HepG2 (cell line): ENCODE results near the gene OAS2. TPM values are rescaled to one million over a fixed set of nuclear protein-coding genes. Genes with fewer than 3 reads are reported as not detected.

ENCODE experiments used
- BRCA1 ChIP-seq: sonication (generic); formaldehyde crosslinking; IDR thresholded peaks from 2 replicates; pipeline ENCODE4 v1.4.0; 2020; ENCODE audit warnings: missing genetic modification reagents
- CAMTA2 ChIP-seq: sonication (generic); formaldehyde crosslinking; IDR thresholded peaks from 2 replicates; pipeline ENCODE4 v1.4.0; 2020; ENCODE audit warnings: mild to moderate bottlenecking, missing genetic modification reagents, borderline replicate concordance
- EHMT2 ChIP-seq: fragments of 200-600 bp; sonication (generic); IDR thresholded peaks from 2 replicates; pipeline ENCODE4 v1.7.0; 2017; ENCODE audit warnings: antibody characterized with exemption, low read depth, low read length, borderline replicate concordance
- FOXJ3 ChIP-seq: sonication (generic); formaldehyde crosslinking; IDR thresholded peaks from 2 replicates; pipeline ENCODE4 v1.4.0; 2020; ENCODE audit warnings: missing genetic modification reagents, mild to moderate bottlenecking, borderline replicate concordance
- GATAD2A ChIP-seq: IDR thresholded peaks from 2 replicates; pipeline ENCODE4 v1.6.1; 2016
- HNRNPL ChIP-seq: fragments of 200-400 bp; formaldehyde crosslinking; IDR thresholded peaks from 2 replicates; pipeline ENCODE4 v1.6.1; 2017; ENCODE audit warnings: mild to moderate bottlenecking, low read depth, low read length
- HOXA7 ChIP-seq: sonication (generic); formaldehyde crosslinking; IDR thresholded peaks from 2 replicates; pipeline ENCODE4 v1.8.1; 2022; ENCODE audit warnings: mild to moderate bottlenecking, missing genetic modification reagents, moderate library complexity
- IKZF1 ChIP-seq: fragments of 450-650 bp; IDR thresholded peaks from 2 replicates; pipeline ENCODE4 v1.7.1; 2016
- KDM5A ChIP-seq: fragments of 200-600 bp; sonication (generic); IDR thresholded peaks from 2 replicates; pipeline ENCODE4 v1.7.0; 2018; ENCODE audit warnings: antibody characterized with exemption, mild to moderate bottlenecking, low read length, borderline replicate concordance
- MTF2 ChIP-seq: sonication (generic); formaldehyde crosslinking; IDR thresholded peaks from 2 replicates; pipeline ENCODE4 v1.5.0; 2020; ENCODE audit warnings: missing genetic modification reagents, borderline replicate concordance
- PHF8 ChIP-seq: sonication (generic); formaldehyde crosslinking; IDR thresholded peaks from 2 replicates; pipeline ENCODE4 v1.5.0; 2020; ENCODE audit warnings: missing genetic modification reagents
- PLSCR1 ChIP-seq: sonication (generic); formaldehyde crosslinking; IDR thresholded peaks from 2 replicates; pipeline ENCODE4 v1.5.0; 2020; ENCODE audit warnings: missing genetic modification reagents, mild to moderate bottlenecking, borderline replicate concordance
- SIX1 ChIP-seq: sonication (generic); formaldehyde crosslinking; IDR thresholded peaks from 2 replicates; pipeline ENCODE4 v1.4.0; 2020; ENCODE audit warnings: missing genetic modification reagents, borderline replicate concordance
- SMAD1 ChIP-seq: sonication (generic); formaldehyde crosslinking; IDR thresholded peaks from 2 replicates; pipeline ENCODE4 v1.4.0; 2020; ENCODE audit warnings: missing genetic modification reagents, low read depth, mild to moderate bottlenecking, borderline replicate concordance
- TBX3 ChIP-seq: fragments of 450-650 bp; IDR thresholded peaks from 2 replicates; pipeline ENCODE4 v1.6.1; 2017; ENCODE audit warnings: antibody characterized with exemption, mild to moderate bottlenecking, inconsistent platforms, borderline replicate concordance
- ZNF263 ChIP-seq: sonication (generic); formaldehyde crosslinking; IDR thresholded peaks from 2 replicates; pipeline ENCODE4 v1.4.0; 2020; ENCODE audit warnings: missing genetic modification reagents
- ZNF468 ChIP-seq: sonication (generic); formaldehyde crosslinking; IDR thresholded peaks from 2 replicates; pipeline ENCODE4 v1.8.0; 2022; ENCODE audit warnings: mild to moderate bottlenecking, moderate library complexity, missing genetic modification reagents
- ZNF510 ChIP-seq: sonication (generic); formaldehyde crosslinking; IDR thresholded peaks from 2 replicates; pipeline ENCODE4 v1.4.0; 2020; ENCODE audit warnings: low read depth, mild to moderate bottlenecking, missing genetic modification reagents
- ZNF782 ChIP-seq: sonication (generic); formaldehyde crosslinking; IDR thresholded peaks from 2 replicates; pipeline ENCODE4 v1.4.0; 2020; ENCODE audit warnings: missing genetic modification reagents, mild to moderate bottlenecking, borderline replicate concordance
- ZNF816 ChIP-seq: sonication (generic); formaldehyde crosslinking; IDR thresholded peaks from 2 replicates; pipeline ENCODE4 v1.8.0; 2022; ENCODE audit warnings: missing genetic modification reagents, mild to moderate bottlenecking, borderline replicate concordance
- polyA plus RNA-seq, 8 experiments: library from polyadenylated mRNA; depleted of rRNA in 3 of 8; stranded (reverse) in 7 of 8; unstranded in 1 of 8; fragments of >200 nt; fragmentation: Illumina TruSeq in 4 of 8; extraction: Trizol in 4 of 8; gene quantifications; 2 replicates each; pipeline versions ENCODE4 v1.2.1 to v1.2.3, GENCODE V29; 2011 to 2016; ENCODE audit warnings: low read depth in 4 of 8, missing spikeins in 1 of 8, mixed read lengths in 1 of 8; ENCODE audit not compliant: insufficient read depth in 1 of 8
- total RNA-seq, 5 experiments: library from RNA; depleted of rRNA; stranded (reverse); fragments of >200 nt; fragmentation: Illumina TruSeq; extraction: Trizol; gene quantifications; 2 replicates each; pipeline ENCODE4 v1.2.3, GENCODE V29; 2016; ENCODE audit warnings: low read depth in 1 of 5
- TF ChIP-seq, protein P1 (sequence below): sonication (generic); formaldehyde crosslinking; IDR thresholded peaks from 2 replicates; pipeline ENCODE4 v1.5.1; 2020; ENCODE audit warnings: missing genetic modification reagents, mild to moderate bottlenecking, borderline replicate concordance
- TF ChIP-seq, protein P2 (sequence below): sonication (generic); formaldehyde crosslinking; IDR thresholded peaks from 2 replicates; pipeline ENCODE4 v1.8.0; 2022; ENCODE audit warnings: missing genetic modification reagents, low read depth, mild to moderate bottlenecking, borderline replicate concordance
- TF ChIP-seq, protein P3 (sequence below): sonication (generic); formaldehyde crosslinking; IDR thresholded peaks from 2 replicates; pipeline ENCODE4 v1.4.0; 2020; ENCODE audit warnings: mild to moderate bottlenecking, missing genetic modification reagents

OAS2 gene
- total and polyA plus RNA-seq, 2 of the 13 experiments (the other 11 are each of a cell fraction or from before 2014, with no cell fraction given) = 0.05 to 0.24 TPM

GRCh38 chr12:112937741-112938719 lies 40.3 kb upstream of the OAS2 start, which contains the start of gene OAS3 (continued):
- no peak for TF ChIP-seq PLSCR1 (CRISPR knock-in tag)
- no peak for TF ChIP-seq ZNF510
- TF ChIP-seq GATAD2A (CRISPR knock-in tag) = peak; percentile 58
- TF ChIP-seq FOXJ3 = no peak
- TF ChIP-seq SIX1 (CRISPR knock-in tag) = no peak
- no peak for TF ChIP-seq MTF2 (CRISPR knock-in tag)
- TF ChIP-seq, protein P1, sequence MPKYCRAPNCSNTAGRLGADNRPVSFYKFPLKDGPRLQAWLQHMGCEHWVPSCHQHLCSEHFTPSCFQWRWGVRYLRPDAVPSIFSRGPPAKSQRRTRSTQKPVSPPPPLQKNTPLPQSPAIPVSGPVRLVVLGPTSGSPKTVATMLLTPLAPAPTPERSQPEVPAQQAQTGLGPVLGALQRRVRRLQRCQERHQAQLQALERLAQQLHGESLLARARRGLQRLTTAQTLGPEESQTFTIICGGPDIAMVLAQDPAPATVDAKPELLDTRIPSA = 0 out of 2 replicates have a peak, but pooled peaks have one; percentile 45
- TF ChIP-seq ZNF782 (CRISPR knock-in tag) = peak; percentile 4; the same call in 1 of the 2 replicates
- TF ChIP-seq IKZF1 = no peak
- TF ChIP-seq HOXA7 (CRISPR knock-in tag) = no peak
- TF ChIP-seq ZNF263 (CRISPR knock-in tag) = no peak
- TF ChIP-seq KDM5A = no peak
- TF ChIP-seq, protein P2, sequence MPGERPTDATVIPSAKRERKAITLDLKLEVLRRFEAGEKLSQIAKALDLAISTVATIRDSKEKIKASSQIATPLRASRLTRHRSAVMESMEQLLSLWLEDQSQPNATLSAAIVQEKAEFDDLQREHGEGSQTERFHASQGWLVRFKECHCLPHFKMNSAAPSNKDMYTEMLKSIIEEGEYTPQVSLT (CRISPR knock-in tag) = no peak
- peak; percentile 83 for TF ChIP-seq PHF8
- TF ChIP-seq, protein P3, sequence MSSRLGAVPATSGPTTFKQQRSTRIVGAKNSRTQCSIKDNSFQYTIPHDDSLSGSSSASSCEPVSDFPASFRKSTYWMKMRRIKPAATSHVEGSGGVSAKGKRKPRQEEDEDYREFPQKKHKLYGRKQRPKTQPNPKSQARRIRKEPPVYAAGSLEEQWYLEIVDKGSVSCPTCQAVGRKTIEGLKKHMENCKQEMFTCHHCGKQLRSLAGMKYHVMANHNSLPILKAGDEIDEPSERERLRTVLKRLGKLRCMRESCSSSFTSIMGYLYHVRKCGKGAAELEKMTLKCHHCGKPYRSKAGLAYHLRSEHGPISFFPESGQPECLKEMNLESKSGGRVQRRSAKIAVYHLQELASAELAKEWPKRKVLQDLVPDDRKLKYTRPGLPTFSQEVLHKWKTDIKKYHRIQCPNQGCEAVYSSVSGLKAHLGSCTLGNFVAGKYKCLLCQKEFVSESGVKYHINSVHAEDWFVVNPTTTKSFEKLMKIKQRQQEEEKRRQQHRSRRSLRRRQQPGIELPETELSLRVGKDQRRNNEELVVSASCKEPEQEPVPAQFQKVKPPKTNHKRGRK (CRISPR knock-in tag) = no peak
- no peak for TF ChIP-seq ZNF468
- TF ChIP-seq ZNF816 (CRISPR knock-in tag) = peak; percentile 69; the same call in 1 of the 2 replicates
- 0 out of 2 replicates have a peak, but pooled peaks have one; percentile 35 for TF ChIP-seq HNRNPL
- no peak for TF ChIP-seq TBX3
- no peak for TF ChIP-seq BRCA1 (CRISPR knock-in tag)
- TF ChIP-seq SMAD1 = no peak
- TF ChIP-seq CAMTA2 (CRISPR knock-in tag) = 0 out of 2 replicates have a peak, but pooled peaks have one; percentile 30
- no peak for TF ChIP-seq EHMT2
